Aorta (tissue), 5 donors: ENCODE measurements around the gene METTL26. TPM values are rescaled to one million over a fixed set of nuclear protein-coding genes. Genes with fewer than 3 reads are reported as not detected.

Source experiments
- ATAC-seq: fragments of 200-7000 bp; cut with Tn5 transposase; one replicate; pipeline ENCODE4 v1.9.1; 2022; ENCODE audit warnings: moderate library complexity; ENCODE audit not compliant: low FRiP score
- DNase-seq, 2 donors: peaks; one replicate each; pipeline ENCODE4 v3.0.0-alpha.2; 2020
- H3K27ac ChIP-seq, 2 donors: one replicate each; pipeline ENCODE4 v1.5.1; 2013; ENCODE audit warnings: low read length in 2 of 2, mild to moderate bottlenecking in 2 of 2, moderate library complexity in 2 of 2, control low read depth in 1 of 2, inconsistent platforms in 1 of 2, low read depth in 1 of 2
- H3K27me3 ChIP-seq, 2 donors: one replicate each; pipeline ENCODE4 v1.6.1; 2013; ENCODE audit warnings: control low read depth in 1 of 2, low read length in 1 of 2, mild to moderate bottlenecking in 1 of 2, moderate library complexity in 1 of 2; ENCODE audit not compliant: insufficient read depth in 2 of 2, control insufficient read depth in 1 of 2
- H3K36me3 ChIP-seq, 2 donors: one replicate each; pipeline ENCODE4 v1.6.1; 2013; ENCODE audit warnings: control low read depth in 1 of 2, low read length in 1 of 2, mild to moderate bottlenecking in 1 of 2; ENCODE audit not compliant: insufficient read depth in 2 of 2, control insufficient read depth in 1 of 2
- H3K4me1 ChIP-seq, 2 donors: one replicate each; pipeline ENCODE4 v1.6.1; 2013; ENCODE audit warnings: low read length in 2 of 2, control low read depth in 1 of 2, mild to moderate bottlenecking in 1 of 2, moderate library complexity in 1 of 2; ENCODE audit not compliant: insufficient read depth in 2 of 2, control insufficient read depth in 1 of 2
- H3K4me3 ChIP-seq, 2 donors: one replicate each; pipeline ENCODE4 v1.5.1; 2013; ENCODE audit warnings: low read length in 2 of 2, control low read depth in 1 of 2, mild to moderate bottlenecking in 1 of 2
- H3K9me3 ChIP-seq: one replicate; pipeline ENCODE4 v1.6.1; 2013; ENCODE audit warnings: mild to moderate bottlenecking, low read length; ENCODE audit not compliant: control insufficient read depth
- WGBS, 2 donors: extraction: QIAGEN DNeasy Blood & Tissue Kit; methylation state at CpG; one replicate each; pipeline ENCODE4 v1.1.7; 2013; 5-methylcytosine and 5-hydroxymethylcytosine counted together
- intact Hi-C, 2 donors: fragments of 100-400 bp; cut with DNase I; formaldehyde crosslinking; loops; one replicate each; pipeline versions ENCODE4 v1.14.2 to v1.15.0; 2022
- polyA plus RNA-seq, 2 donors: library from polyadenylated mRNA; stranded (reverse); fragments of 200-250 nt; gene quantifications; one replicate each; pipeline ENCODE4 v1.2.3, GENCODE V29; 2013
- total RNA-seq, 2 donors: library from RNA; stranded (reverse); fragmentation: NEBNext Ultra II Directional; extraction: Animal tissue kit (Norgen Biotek cat#: 25700); gene quantifications; one replicate each; pipeline ENCODE4 v1.2.1, GENCODE V29; 2021
- donor health status: healthy with polysubstance abuse.
- donor health status: Bipolar disorder and iron deficiency.
- donor health status: DM: no; HTN: no; CAD: no.
- donor health status: DM: no; HTN: no; CAD: no.
- donor health status: DM: yes; HTN: yes; CAD: no.

Gene METTL26
- total and polyA plus RNA-seq, 4 donors = 45.2 to 158 (median 75.4) TPM

- no peaks in the 10 kb centered on the region for H3K9me3 ChIP-seq
- WGBS, 2 donors = 93 to 95% methylated on average over 13 of the region's 13 CpGs
- no peaks in the 10 kb centered on the region for H3K4me1 ChIP-seq
- no peak overlapping the region for H3K4me3 ChIP-seq
- H3K27me3 ChIP-seq = no peaks in the 10 kb centered on the region
- ATAC-seq (no peak), DNase-seq (no peak)
- intact Hi-C loops = no loop called here
- H3K36me3 ChIP-seq = no peaks in the 10 kb centered on the region
- H3K27ac ChIP-seq = no peak overlapping the region
These were observed 6.9 kb upstream of the METTL26 start for GRCh38 chr16:643050-643368.

GRCh38 chr16:642189-643049 lies 6.3 kb upstream of the METTL26 start:
- Histone ChIP-seq H3K9me3 (no peaks in the 10 kb centered on the region), H3K4me3 (peak overlapping the region; percentile 46 to 80), H3K36me3 (no peaks in the 10 kb centered on the region), H3K4me1 (no peaks in the 10 kb centered on the region), H3K27ac (no peak overlapping the region), H3K27me3 (no peaks in the 10 kb centered on the region)
- intact Hi-C loops = no loop called here
- no peak for ATAC-seq
- WGBS, 2 donors = 7 to 14% methylated on average over 56 to 72 of the region's 72 CpGs
- peak in 1 of 2 donors; percentile 79 for DNase-seq

GRCh38 chr16:641326-642188 lies 5.5 kb upstream of the METTL26 start, which contains the start of gene MCRIP2:
Gene MCRIP2, plus strand, starts transcription at chr16:641828. Its CDS starts 164 bp downstream, at chr16:641992.
- DNase-seq (peak; percentile 93), ATAC-seq (peak; percentile 65)
- Histone ChIP-seq H3K4me3 (peak within 1 kb of the TSS; percentile 46 to 80), H3K9me3 (no peaks in the 10 kb centered on the region), H3K27ac (peak within 1 kb of the TSS in 1 of 2 donors; percentile 26), H3K36me3 (no peaks in the 10 kb centered on the region), H3K27me3 (no peaks in the 10 kb centered on the region), H3K4me1 (no peaks in the 10 kb centered on the region)
- 2% methylated on average over 43 to 81 of the region's 81 CpGs for WGBS, 2 donors
- intact Hi-C loops = no loop called here

- intact Hi-C loops = no loop called here
- H3K4me3 ChIP-seq = no peak overlapping the region
- H3K27me3 ChIP-seq = no peaks in the 10 kb centered on the region
- no peak overlapping the region for H3K27ac ChIP-seq
- 92% methylated on average over 5 of the region's 5 CpGs for WGBS, 2 donors
- no peak for DNase-seq
- ATAC-seq = no peak
- H3K36me3 ChIP-seq = no peaks in the 10 kb centered on the region
- no peaks in the 10 kb centered on the region for H3K9me3 ChIP-seq
- no peaks in the 10 kb centered on the region for H3K4me1 ChIP-seq
These were observed 4.5 kb upstream of the METTL26 start for GRCh38 chr16:640614-641013.

- H3K36me3 ChIP-seq = no peaks in the 10 kb centered on the region
- no peaks in the 10 kb centered on the region for H3K9me3 ChIP-seq
- no peak overlapping the region for H3K27ac ChIP-seq
- 82 to 85% methylated on average over 9 of the region's 9 CpGs for WGBS, 2 donors
- intact Hi-C loops = loop anchor here in 1 of 2 donors (5.0 kb wide), 1 partner anchor 52 kb away; no protein-coding TSS in a partner anchor
- H3K4me1 ChIP-seq = no peaks in the 10 kb centered on the region
- DNase-seq (no peak), ATAC-seq (no peak)
- no peak overlapping the region for H3K4me3 ChIP-seq
- no peaks in the 10 kb centered on the region for H3K27me3 ChIP-seq
These were observed 2.7 kb upstream of the METTL26 start for GRCh38 chr16:638836-639235.

- no peak for DNase-seq
- no peaks in the 10 kb centered on the region for H3K9me3 ChIP-seq
- ATAC-seq = no peak
- H3K4me3 ChIP-seq = no peak overlapping the region
- no peaks in the 10 kb centered on the region for H3K4me1 ChIP-seq
- H3K36me3 ChIP-seq = peaks cover 0 to 2% of the 10 kb centered on the region in 2 donors
- intact Hi-C loops = loop anchor here in 1 of 2 donors (5.0 kb wide), 1 partner anchor 51 kb away; no protein-coding TSS in a partner anchor
- H3K27me3 ChIP-seq = no peaks in the 10 kb centered on the region
- no peak overlapping the region for H3K27ac ChIP-seq
- WGBS, 2 donors = 87 to 89% methylated on average over 14 to 15 of the region's 15 CpGs
These were observed 2.0 kb upstream of the METTL26 start for GRCh38 chr16:638034-638543.

GRCh38 chr16:637081-638018 lies 1.2 kb upstream of the METTL26 start:
- Histone ChIP-seq H3K27me3 (no peaks in the 10 kb centered on the region), H3K9me3 (no peaks in the 10 kb centered on the region), H3K4me3 (peak overlapping the region; percentile 84 to 86), H3K4me1 (no peaks in the 10 kb centered on the region), H3K27ac (peak overlapping the region in 1 of 2 donors; percentile 43), H3K36me3 (peaks cover 0 to 2% of the 10 kb centered on the region in 2 donors)
- peak; percentile 92 for ATAC-seq
- WGBS, 2 donors = 15 to 18% methylated on average over 33 to 53 of the region's 53 CpGs
- intact Hi-C loops = loop anchor here in 1 of 2 donors (5.0 kb wide), 1 partner anchor 50 kb away; no protein-coding TSS in a partner anchor
- peak; percentile 93 to 97 for DNase-seq
